ENCODE results near the gene CDHR5. TPM values are rescaled to one million over a fixed set of nuclear protein-coding genes. Genes with fewer than 3 reads are reported as not detected.

Gene CDHR5
- total RNA-seq, 1 experiment from 2014 or later, result not detected

GRCh38 chr11:595400-595799, 29.4 kb downstream of the CDHR5 start:
- ChIA-PET POLR2A (interaction anchor here (1.0 kb wide), 1 partner anchor 12 kb away, joined by 5 read pairs; no protein-coding TSS in a partner anchor), CTCF (interaction anchor here (0.6 kb wide), 1 partner anchor 1059 kb away, joined by 3 read pairs; no protein-coding TSS in a partner anchor)
- BruUV-seq (replicated peaks), result no TSS peak
- Mint-ChIP-seq H3K4me1 (ENCODE audit: insufficient read depth, unreplicated experiment) (no peaks in the 10 kb centered on the region), H3K27me3 (ENCODE audit: insufficient read depth, unreplicated experiment) (no peaks in the 10 kb centered on the region), H3K27ac (ENCODE audit: low read depth, unreplicated experiment) (no peak overlapping the region), H3K9me3 (ENCODE audit: unreplicated experiment) (no peaks in the 10 kb centered on the region), H3K36me3 (ENCODE audit: insufficient read depth, unreplicated experiment) (peaks cover 82% of the 10 kb centered on the region), H3K4me3 (ENCODE audit: unreplicated experiment) (no peak overlapping the region)
- no peak for DNase-seq (ENCODE audit: unreplicated experiment)
- intact Hi-C loops (cut with micrococcal nuclease), result no loop called here
- no peak for TF ChIP-seq CTCF (IDR thresholded peaks at IDR 0.05; ENCODE audit: unreplicated experiment)

GRCh38 chr11:593347-593746, 31.4 kb downstream of the CDHR5 start:
- Mint-ChIP-seq H3K4me3 (ENCODE audit: unreplicated experiment) (no peak overlapping the region), H3K27ac (ENCODE audit: low read depth, unreplicated experiment) (peak overlapping the region; percentile 66), H3K27me3 (ENCODE audit: insufficient read depth, unreplicated experiment) (no peaks in the 10 kb centered on the region), H3K36me3 (ENCODE audit: insufficient read depth, unreplicated experiment) (peaks cover 73% of the 10 kb centered on the region), H3K4me1 (ENCODE audit: insufficient read depth, unreplicated experiment) (no peaks in the 10 kb centered on the region), H3K9me3 (ENCODE audit: unreplicated experiment) (no peaks in the 10 kb centered on the region)
- CTCF ChIA-PET, result no interaction called here
- intact Hi-C loops (cut with micrococcal nuclease), result no loop called here
- TF ChIP-seq CTCF (IDR thresholded peaks at IDR 0.05; ENCODE audit: unreplicated experiment), result no peak
- BruUV-seq (replicated peaks), result no TSS peak
- POLR2A ChIA-PET, result no interaction called here
- DNase-seq (ENCODE audit: unreplicated experiment), result no peak

GRCh38 chr11:592918-593317, 31.8 kb downstream of the CDHR5 start:
- Mint-ChIP-seq H3K27me3 (ENCODE audit: insufficient read depth, unreplicated experiment) (no peaks in the 10 kb centered on the region), H3K4me1 (ENCODE audit: insufficient read depth, unreplicated experiment) (no peaks in the 10 kb centered on the region), H3K9me3 (ENCODE audit: unreplicated experiment) (no peaks in the 10 kb centered on the region), H3K27ac (ENCODE audit: low read depth, unreplicated experiment) (peak overlapping the region; percentile 66), H3K4me3 (ENCODE audit: unreplicated experiment) (no peak overlapping the region), H3K36me3 (ENCODE audit: insufficient read depth, unreplicated experiment) (peaks cover 74% of the 10 kb centered on the region)
- POLR2A ChIA-PET, result no interaction called here
- TF ChIP-seq CTCF (IDR thresholded peaks at IDR 0.05; ENCODE audit: unreplicated experiment), result no peak
- no TSS peak for BruUV-seq (replicated peaks)
- intact Hi-C loops (cut with micrococcal nuclease), result no loop called here
- DNase-seq (ENCODE audit: unreplicated experiment), result no peak
- CTCF ChIA-PET, result no interaction called here

GRCh38 chr11:592501-592900, 32.3 kb downstream of the CDHR5 start:
- CTCF ChIA-PET, result no interaction called here

More at GRCh38 chr11:592501-592900, 32.3 kb downstream of the CDHR5 start:
- intact Hi-C loops (cut with micrococcal nuclease), result no loop called here
- POLR2A ChIA-PET, result no interaction called here
- Mint-ChIP-seq H3K4me3 (ENCODE audit: unreplicated experiment) (no peak overlapping the region), H3K27ac (ENCODE audit: low read depth, unreplicated experiment) (no peak overlapping the region), H3K27me3 (ENCODE audit: insufficient read depth, unreplicated experiment) (no peaks in the 10 kb centered on the region), H3K36me3 (ENCODE audit: insufficient read depth, unreplicated experiment) (peaks cover 78% of the 10 kb centered on the region), H3K9me3 (ENCODE audit: unreplicated experiment) (no peaks in the 10 kb centered on the region), H3K4me1 (ENCODE audit: insufficient read depth, unreplicated experiment) (no peaks in the 10 kb centered on the region)
- TF ChIP-seq CTCF (IDR thresholded peaks at IDR 0.05; ENCODE audit: unreplicated experiment), result no peak
- DNase-seq (ENCODE audit: unreplicated experiment), result no peak
- BruUV-seq (replicated peaks), result no TSS peak

Measured in MCF 10A (cell line).